Naive thymus-derived CD8-positive, alpha-beta T cell (primary cell): Measurements from ENCODE around the gene AVP. TPM values are rescaled to one million over a fixed set of nuclear protein-coding genes. Genes with fewer than 3 reads are reported as not detected.
"Not testable (repeated sequence)": the region's sequence is repeated elsewhere in the genome, so short reads cannot be mapped to it uniquely, and the experiment has no call there.

Source experiments
- ATAC-seq, 2 donors: fragments of 150-1000 bp; cut with Tn5 transposase in 1 of 2; sonication (Bioruptor Pico), chemical (Tn5 transposase) in 1 of 2; 1 replicate in 1 of 2; 2 replicates in 1 of 2; pipeline ENCODE4 v1.10.0; 2021; ENCODE audit warnings: mild to moderate bottlenecking in 2 of 2, moderate library complexity in 2 of 2
- POLR2A ChIA-PET: fragments of 350-600 bp; sonication (Branson Sonifier 250); formaldehyde crosslinking; loops from one replicate; lab custom pipeline; 2021; ENCODE audit warnings: antibody characterized with exemption; lab: Charles Lee
- DNase-seq, 10 donors: peaks; one replicate each; pipeline versions ENCODE4 v3.0.0 to v3.0.0-alpha.2; 2020 to 2022
- H3K27ac Mint-ChIP-seq, 10 donors: one replicate each; pipeline ENCODE4 v1.8.0; 2020 to 2022; ENCODE audit warnings: mild to moderate bottlenecking in 10 of 10, mixed read lengths in 10 of 10, moderate library complexity in 4 of 10, inconsistent platforms in 1 of 10
- H3K27me3 Mint-ChIP-seq, 5 donors: one replicate each; pipeline ENCODE4 v1.8.0; 2021 to 2022; ENCODE audit warnings: mixed read lengths in 5 of 5
- H3K36me3 Mint-ChIP-seq, 3 donors: one replicate each; pipeline ENCODE4 v1.8.0; 2020 to 2022; ENCODE audit warnings: mixed read lengths in 3 of 3, mild to moderate bottlenecking in 2 of 3, inconsistent platforms in 1 of 3
- H3K4me1 Mint-ChIP-seq, 4 donors: one replicate each; pipeline ENCODE4 v1.8.0; 2021 to 2022; ENCODE audit warnings: mixed read lengths in 4 of 4
- H3K4me3 Mint-ChIP-seq, 10 donors: one replicate each; pipeline ENCODE4 v1.8.0; 2020 to 2022; ENCODE audit warnings: mild to moderate bottlenecking in 10 of 10, mixed read lengths in 10 of 10, moderate library complexity in 6 of 10, inconsistent platforms in 1 of 10
- H3K9me3 Mint-ChIP-seq, 9 donors: one replicate each; pipeline ENCODE4 v1.8.0; 2020 to 2022; ENCODE audit warnings: mixed read lengths in 9 of 9, mild to moderate bottlenecking in 3 of 9, inconsistent platforms in 1 of 9, moderate library complexity in 1 of 9
- polyA plus RNA-seq, 3 donors: library from polyadenylated mRNA; unstranded; fragments of 300-500 nt; fragmentation: Illumina TruSeq; gene quantifications; one replicate each; pipeline ENCODE4 v1.2.3, GENCODE V29; 2021
- total RNA-seq, 8 experiments: library from RNA in 2 of 8; stranded (reverse) in 2 of 8; gene quantifications; one replicate each; pipeline ENCODE4 v1.2.3 and lab custom pipeline; 2021 to 2026

The AVP gene
- total and polyA plus RNA-seq, 5 experiments from 2014 or later: not detected

DNA sequence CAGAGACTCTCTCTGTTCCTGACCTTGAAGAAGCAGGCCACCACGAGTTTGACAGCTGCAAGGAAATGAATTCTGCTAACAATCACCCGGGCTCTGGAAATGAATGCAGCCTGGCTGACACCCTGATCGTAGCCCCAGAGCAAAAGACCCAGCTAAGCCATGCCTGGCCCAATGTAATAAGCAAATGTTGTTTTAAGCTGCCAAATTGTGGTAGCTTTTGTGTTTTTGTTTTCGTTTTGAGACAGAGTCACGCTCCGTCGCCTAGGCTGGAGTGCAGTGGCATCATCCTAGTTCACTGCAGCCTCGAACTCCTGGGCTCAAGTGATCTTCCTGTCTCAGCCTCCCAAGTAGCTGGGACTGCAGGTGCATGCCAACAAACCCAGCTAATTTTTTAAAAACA, 16.4 kb downstream of the AVP start:
- Mint-ChIP-seq H3K4me3 (no peak overlapping the region), H3K9me3 (no peaks in the 10 kb centered on the region), H3K27ac (no peak overlapping the region), H3K27me3 (no peaks in the 10 kb centered on the region), H3K4me1 (peaks cover 11 to 36% (median 19%) of the 10 kb centered on the region in 4 donors), H3K36me3 (peaks cover 0 to 4% (median 2%) of the 10 kb centered on the region in 3 donors)
- ATAC-seq (no peak), DNase-seq (no peak)
- POLR2A ChIA-PET: interaction anchor here (0.8 to 0.9 kb wide), 2 partner anchors 11 to 47 kb away, joined by 3 read pairs; no protein-coding TSS in a partner anchor

DNA sequence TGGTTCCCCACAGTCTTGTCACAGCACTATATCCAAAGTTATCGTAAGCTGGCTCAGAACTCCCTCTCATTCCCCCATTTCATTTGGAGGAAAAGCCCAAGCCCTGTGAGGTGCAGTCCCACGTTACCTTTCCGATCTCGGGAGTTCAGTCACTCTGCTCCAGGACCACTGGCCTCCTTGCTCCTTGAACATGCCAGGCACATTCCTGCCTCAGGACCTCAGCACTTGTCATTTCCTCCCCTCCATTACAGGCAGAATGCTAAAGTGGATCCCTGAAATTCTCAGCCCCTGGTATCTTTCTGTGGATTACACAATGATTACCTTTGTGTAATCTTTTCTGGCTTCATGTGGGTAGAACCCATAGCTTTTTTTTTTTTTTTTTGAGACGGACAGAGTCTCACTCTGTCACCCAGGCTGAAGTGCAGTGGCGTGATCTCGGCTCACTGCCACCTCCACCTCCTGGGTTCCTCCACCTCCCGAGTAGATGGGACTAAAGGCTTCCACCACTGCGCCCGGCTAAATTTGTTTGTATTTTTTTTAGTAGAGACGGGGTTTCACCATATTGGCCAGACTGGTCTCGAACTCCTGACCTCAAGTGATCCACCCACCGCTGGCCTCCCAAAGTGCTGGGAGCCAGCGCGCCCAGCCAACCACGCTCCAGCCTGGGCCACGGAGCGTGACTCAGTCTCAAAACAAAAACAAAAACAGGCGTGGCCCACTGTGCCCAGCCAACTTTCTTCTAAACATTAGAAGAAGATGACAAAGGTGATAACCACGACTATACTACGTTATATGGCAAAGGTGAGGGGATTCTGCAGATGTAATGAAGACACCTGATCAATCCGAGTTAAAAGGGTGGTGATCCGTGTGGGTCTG, 17.1 kb downstream of the AVP start:
- Mint-ChIP-seq H3K27me3 (no peaks in the 10 kb centered on the region), H3K27ac (peak overlapping the region in 1 of 10 donors; percentile 79), H3K9me3 (no peaks in the 10 kb centered on the region), H3K4me3 (no peak overlapping the region), H3K4me1 (peaks cover 9 to 33% (median 16%) of the 10 kb centered on the region in 4 donors), H3K36me3 (peaks cover 0 to 4% (median 2%) of the 10 kb centered on the region in 3 donors)
- POLR2A ChIA-PET: interaction anchor here (0.9 kb wide), 1 partner anchor 48 kb away, joined by 3 read pairs; no protein-coding TSS in a partner anchor
- ATAC-seq (no peak), DNase-seq (no peak)

DNA sequence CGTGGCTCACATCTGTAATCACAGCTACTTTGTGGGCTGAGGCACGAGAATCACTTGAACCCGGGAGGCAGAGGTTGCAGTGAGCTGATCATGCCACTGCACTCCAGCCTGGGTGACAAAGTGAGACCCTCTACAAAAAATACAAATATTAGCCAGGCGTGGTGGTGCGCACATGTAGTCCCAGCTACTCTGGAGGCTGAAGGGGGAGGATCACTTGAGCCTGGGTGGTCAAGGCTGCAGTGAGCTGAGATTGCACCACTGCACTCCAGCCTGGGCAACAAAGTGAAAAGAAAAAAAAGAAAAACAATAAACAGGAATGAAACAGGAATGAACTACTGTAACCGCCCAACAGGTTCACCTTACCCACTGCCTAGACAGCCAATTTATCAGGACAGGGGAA, 20.4 kb downstream of the AVP start:
- POLR2A ChIA-PET, H3K36me3 Mint-ChIP-seq: not testable (repeated sequence)
- H3K27ac Mint-ChIP-seq: peak overlapping the region in 2 of 10 donors; percentile 15 to 66

DNA sequence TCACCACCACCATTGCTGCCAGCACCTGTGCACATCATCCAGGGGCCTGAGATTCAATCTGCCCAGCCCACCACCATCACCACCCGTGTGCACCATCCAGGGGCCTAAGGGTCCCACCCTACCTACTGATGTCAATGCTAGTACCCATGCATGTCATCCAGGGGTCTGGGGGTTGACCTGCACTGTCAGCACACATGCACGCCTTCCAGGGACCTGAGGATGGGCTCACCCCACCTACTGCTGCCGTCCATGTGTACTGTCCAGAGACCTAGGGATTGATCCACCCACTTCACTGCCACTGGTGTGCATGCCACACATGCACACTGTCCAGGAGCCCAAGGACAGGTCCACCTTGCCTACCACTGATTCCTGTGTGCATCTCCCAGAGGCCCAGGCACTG, 25.0 kb downstream of the AVP start:
- no peak overlapping the region for H3K4me3 Mint-ChIP-seq
- H3K27me3 Mint-ChIP-seq: no peaks in the 10 kb centered on the region
- H3K4me1 Mint-ChIP-seq: peaks cover 0 to 12% (median 9%) of the 10 kb centered on the region in 4 donors
- H3K27ac Mint-ChIP-seq: no peak overlapping the region
- POLR2A ChIA-PET: interaction anchor here (0.7 kb wide), 1 partner anchor 42 kb away, joined by 3 read pairs; no protein-coding TSS in a partner anchor
- DNase-seq (no peak), ATAC-seq (no peak)
- peaks cover 0 to 5% (median 0%) of the 10 kb centered on the region in 3 donors for H3K36me3 Mint-ChIP-seq
- H3K9me3 Mint-ChIP-seq: no peaks in the 10 kb centered on the region

More for the DNA sequence above, 20.4 kb downstream of the AVP start:
- not testable (repeated sequence) for ATAC-seq, H3K9me3 Mint-ChIP-seq, H3K27me3 Mint-ChIP-seq, H3K4me3 Mint-ChIP-seq, DNase-seq
- peaks cover 0 to 31% (median 12%) of the 10 kb centered on the region in 4 donors for H3K4me1 Mint-ChIP-seq

DNA sequence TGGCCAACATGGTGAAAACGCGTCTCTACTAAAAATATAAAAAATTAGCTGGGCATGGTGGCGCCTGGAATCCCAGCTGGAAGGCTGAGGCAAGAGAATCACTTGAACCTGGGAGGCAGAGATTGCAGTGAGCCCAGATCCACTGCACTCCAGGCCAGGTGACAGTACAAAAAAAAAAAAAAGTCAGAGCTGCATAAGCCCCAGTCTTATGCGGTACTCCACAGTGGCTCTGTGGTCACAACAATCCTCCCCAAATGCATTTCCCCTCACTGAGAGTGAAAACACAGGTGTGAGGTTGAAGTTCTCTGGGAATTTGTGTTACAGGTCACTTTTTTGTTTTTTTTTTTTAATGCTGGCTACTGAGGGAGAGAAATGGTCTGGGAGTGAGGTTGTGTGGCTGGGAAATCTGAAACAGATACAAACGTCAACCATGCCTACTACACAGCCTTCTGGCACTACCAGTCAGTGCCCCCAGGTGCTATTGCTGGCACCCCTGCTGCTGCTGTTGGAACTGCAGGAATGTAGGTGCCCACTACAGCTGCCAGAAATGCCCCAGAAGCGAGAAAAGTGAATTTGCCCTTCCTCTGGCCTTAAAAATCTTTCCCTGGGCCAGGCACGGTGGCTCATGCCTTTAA, 33.0 kb downstream of the AVP start:
- peak; percentile 39 to 68 for ATAC-seq
- Mint-ChIP-seq H3K4me3 (no peak overlapping the region), H3K9me3 (no peaks in the 10 kb centered on the region), H3K27ac (peak overlapping the region in 5 of 10 donors; percentile 18 to 82 (median 37)), H3K27me3 (no peaks in the 10 kb centered on the region), H3K4me1 (peaks cover 11 to 25% (median 16%) of the 10 kb centered on the region in 4 donors), H3K36me3 (peaks cover 0 to 15% (median 4%) of the 10 kb centered on the region in 3 donors)
- no peak for DNase-seq
- POLR2A ChIA-PET: interaction anchor here (1.0 kb wide), 1 partner anchor 55 kb away, joined by 3 read pairs; no protein-coding TSS in a partner anchor

DNA sequence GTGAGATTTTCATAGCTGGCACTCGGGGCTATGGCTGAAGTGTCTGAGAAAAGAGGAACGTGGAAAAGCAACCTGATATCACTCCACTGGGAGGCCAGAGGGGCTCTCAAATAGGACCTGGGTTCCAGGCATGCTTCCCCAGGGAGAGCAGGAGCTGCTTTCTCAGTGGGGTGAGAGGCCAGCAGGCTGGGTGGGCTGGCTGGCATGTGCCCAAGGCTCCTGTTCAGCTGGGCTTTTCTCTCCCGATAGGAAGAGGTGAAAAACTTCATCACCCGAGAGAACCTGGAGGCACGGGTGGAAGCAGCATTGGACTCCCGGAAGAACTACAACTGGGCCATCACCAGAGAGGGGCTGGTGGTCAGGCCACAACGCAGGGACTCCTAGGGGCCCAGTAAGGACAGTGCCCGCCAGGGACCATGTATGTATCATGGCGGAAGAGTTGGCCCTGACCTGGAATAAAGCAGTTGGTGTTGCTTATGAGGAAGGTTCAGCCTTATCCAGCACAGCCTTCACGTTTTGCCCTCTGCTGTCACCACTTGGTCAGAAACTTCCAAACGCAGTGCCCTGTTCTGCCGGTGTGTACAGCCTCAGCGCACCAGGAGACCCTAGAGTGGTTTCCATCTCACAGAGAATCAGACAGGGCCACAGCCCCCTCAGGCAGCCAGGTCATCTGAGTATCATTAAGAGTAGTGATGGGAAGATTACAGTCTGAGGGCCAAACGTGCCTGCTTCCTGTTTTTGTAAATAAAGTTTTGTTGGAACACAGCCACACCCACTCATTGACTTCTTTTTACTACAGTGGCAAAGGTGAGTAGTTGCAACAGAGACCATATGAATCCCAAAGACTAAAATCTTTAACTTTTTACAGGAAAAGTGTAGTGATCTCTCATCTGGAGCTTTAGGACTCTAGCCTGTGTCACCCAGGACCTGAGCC, 36.8 kb downstream of the AVP start:
- Mint-ChIP-seq H3K27ac (peak overlapping the region in 4 of 10 donors; percentile 15 to 59 (median 44)), H3K4me3 (peak overlapping the region; percentile 30 to 95 (median 83)), H3K9me3 (no peaks in the 10 kb centered on the region), H3K27me3 (no peaks in the 10 kb centered on the region), H3K36me3 (peaks cover 0 to 15% (median 4%) of the 10 kb centered on the region in 3 donors), H3K4me1 (peaks cover 18 to 32% (median 24%) of the 10 kb centered on the region in 4 donors)
- ATAC-seq (no peak), DNase-seq (no peak)
- POLR2A ChIA-PET: interaction anchor here (0.6 to 1.1 kb wide), 3 partner anchors 49 to 182 kb away, joined by 3 read pairs; no protein-coding TSS in a partner anchor

DNA sequence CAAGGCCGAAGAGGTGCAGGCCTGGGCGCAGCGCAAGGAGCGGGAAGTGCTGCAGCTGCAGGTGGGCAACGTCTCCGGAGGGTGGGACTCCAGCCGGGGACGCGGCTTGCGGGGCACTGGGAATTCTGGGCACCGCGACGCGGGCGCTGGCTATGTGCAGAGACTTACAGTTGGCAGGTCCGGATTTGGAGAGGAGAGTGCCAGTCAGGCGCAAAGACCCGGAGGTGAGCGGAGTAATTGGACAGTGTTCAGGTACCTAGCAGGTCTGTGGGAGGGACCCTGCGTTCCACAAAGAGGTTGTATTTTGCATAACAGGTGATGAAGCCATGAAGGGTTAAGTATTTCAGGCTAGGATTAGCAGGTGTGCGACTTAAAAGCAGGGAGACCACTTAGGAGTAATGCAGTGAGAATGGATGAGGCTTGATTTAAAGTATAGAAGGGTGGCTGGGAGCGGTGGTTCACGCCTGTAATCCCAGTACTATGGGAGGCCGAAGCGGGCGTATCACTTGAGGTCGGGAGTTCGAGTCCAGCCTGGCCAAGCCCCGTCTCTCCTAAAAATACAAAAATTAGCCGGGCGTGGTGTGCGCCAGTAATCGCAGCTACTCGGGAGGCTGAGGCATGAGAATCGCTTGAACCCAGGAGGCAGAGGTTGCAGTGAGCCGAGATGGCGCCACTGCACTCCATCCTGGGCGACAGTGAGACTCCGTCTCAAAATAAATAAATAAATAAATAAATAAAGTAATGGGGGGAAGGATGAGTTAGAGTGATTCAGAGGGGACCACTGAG, 37.7 kb downstream of the AVP start:
- DNase-seq: peak in 1 of 10 donors; percentile 15
- Mint-ChIP-seq H3K9me3 (no peaks in the 10 kb centered on the region), H3K27me3 (no peaks in the 10 kb centered on the region), H3K4me1 (peaks cover 19 to 32% (median 24%) of the 10 kb centered on the region in 4 donors), H3K36me3 (peaks cover 0 to 17% (median 4%) of the 10 kb centered on the region in 3 donors), H3K27ac (peak overlapping the region; percentile 25 to 93 (median 74)), H3K4me3 (peak overlapping the region; percentile 81 to 95 (median 88))
- POLR2A ChIA-PET: interaction anchor here (1.1 to 2.2 kb wide), 2 partner anchors 25 to 181 kb away, joined by 3 to 6 read pairs; partner anchors contain the start of gene OXT
- ATAC-seq: peak; percentile 0 to 2

DNA sequence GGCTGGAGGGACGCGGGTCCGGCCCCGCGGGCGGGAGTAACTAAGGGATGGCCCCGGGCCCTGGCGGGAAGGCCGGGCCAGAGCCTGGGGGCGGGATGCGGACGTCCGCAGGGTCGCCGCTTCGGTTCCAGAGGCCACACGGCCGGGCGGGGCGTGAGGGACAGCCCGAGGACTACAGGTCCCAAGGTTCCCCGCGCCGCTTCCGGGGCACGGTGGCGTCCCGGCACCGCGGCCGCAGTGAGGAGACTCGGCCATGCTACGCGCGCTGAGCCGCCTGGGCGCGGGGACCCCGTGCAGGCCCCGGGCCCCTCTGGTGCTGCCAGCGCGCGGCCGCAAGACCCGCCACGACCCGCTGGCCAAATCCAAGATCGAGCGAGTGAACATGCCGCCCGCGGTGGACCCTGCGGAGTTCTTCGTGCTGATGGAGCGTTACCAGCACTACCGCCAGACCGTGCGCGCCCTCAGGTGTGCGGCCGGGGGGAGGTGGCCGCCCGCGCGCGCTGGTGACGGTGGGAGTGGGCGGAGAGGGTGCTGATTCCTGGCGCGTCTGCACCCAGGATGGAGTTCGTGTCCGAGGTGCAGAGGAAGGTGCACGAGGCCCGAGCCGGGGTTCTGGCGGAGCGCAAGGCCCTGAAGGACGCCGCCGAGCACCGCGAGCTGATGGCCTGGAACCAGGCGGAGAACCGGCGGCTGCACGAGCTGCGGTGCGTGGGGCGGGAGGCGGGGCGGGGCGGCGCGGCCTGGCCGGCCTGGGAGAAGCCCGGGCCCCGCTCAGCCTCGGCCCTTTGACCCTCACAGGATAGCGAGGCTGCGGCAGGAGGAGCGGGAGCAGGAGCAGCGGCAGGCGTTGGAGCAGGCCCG, 38.5 kb downstream of the AVP start, which contains the start of gene MRPS26:
Gene MRPS26 (plus strand): TSS at position 237 of the 861 bp plus-strand sequence. CDS start 17 bp downstream, at position 254.
- Mint-ChIP-seq H3K4me3 (peak within 1 kb of the TSS; percentile 81 to 95 (median 90)), H3K27ac (peak within 1 kb of the TSS; percentile 81 to 95 (median 89)), H3K27me3 (no peaks in the 10 kb centered on the region), H3K4me1 (peaks cover 20 to 31% (median 24%) of the 10 kb centered on the region in 4 donors), H3K36me3 (peaks cover 0 to 22% (median 4%) of the 10 kb centered on the region in 3 donors), H3K9me3 (no peaks in the 10 kb centered on the region)
- peak; percentile 52 to 87 (median 74) for DNase-seq
- peak; percentile 86 to 90 for ATAC-seq
- POLR2A ChIA-PET: interaction anchor here (0.8 to 2.2 kb wide), 4 partner anchors 26 to 181 kb away, joined by 3 to 6 read pairs (median 4); partner anchors contain the start of genes OXT and PTPRA

DNA sequence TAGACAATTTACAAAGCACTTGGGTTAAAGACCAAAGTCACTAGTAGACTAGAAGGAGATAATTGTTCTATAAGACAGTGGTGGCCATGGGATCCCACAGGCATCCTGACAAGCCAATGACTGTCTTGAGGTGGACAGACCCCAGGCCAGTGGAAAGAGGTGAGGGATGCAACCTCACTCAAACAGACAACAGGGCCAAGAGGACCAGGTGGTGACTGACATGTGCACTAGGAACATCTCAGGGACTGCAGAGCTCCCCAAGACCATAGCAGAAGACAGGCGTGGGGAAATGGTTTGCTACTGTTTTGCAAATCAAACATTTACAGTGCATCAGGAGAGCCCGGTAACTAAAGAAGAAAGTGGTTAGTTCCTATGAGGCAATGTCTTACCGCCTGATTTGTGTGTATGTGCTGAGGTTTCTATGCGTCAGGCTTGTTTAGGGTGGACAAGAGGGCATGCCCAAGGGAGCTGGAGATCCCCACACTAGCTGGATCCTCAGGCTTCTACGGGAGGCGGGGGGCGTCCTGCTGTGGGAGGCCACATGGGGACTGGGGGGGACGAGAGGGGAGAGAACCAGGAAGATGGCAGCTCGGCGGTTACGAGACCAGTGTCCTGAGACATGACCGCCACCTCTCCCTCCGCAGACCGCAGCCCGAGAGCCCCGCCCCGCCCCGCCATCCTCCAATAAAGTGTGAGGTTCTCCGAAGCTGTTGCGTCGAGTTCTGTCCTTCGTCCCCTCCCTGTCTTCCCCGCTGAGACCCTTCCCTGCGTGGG, 39.3 kb downstream of the AVP start:
- Mint-ChIP-seq H3K36me3 (peaks cover 0 to 27% (median 6%) of the 10 kb centered on the region in 3 donors), H3K4me3 (peak overlapping the region; percentile 81 to 95 (median 90)), H3K4me1 (peaks cover 20 to 24% (median 22%) of the 10 kb centered on the region in 4 donors), H3K27me3 (no peaks in the 10 kb centered on the region), H3K9me3 (no peaks in the 10 kb centered on the region), H3K27ac (peak overlapping the region; percentile 81 to 95 (median 89))
- POLR2A ChIA-PET: interaction anchor here (0.6 to 2.2 kb wide), 7 partner anchors 13 to 180 kb away, joined by 3 to 6 read pairs (median 4); partner anchors contain the start of genes OXT and PTPRA
- peak; percentile 45 to 61 for ATAC-seq
- peak in 8 of 10 donors; percentile 21 to 72 (median 37) for DNase-seq
